ENCODE measurements around the gene GLI3.

GLI3 gene

GRCh38 chr7:42168512-42168911 is 68.5 kb downstream of the GLI3 start:
- no peak for DNase-seq

DNA sequence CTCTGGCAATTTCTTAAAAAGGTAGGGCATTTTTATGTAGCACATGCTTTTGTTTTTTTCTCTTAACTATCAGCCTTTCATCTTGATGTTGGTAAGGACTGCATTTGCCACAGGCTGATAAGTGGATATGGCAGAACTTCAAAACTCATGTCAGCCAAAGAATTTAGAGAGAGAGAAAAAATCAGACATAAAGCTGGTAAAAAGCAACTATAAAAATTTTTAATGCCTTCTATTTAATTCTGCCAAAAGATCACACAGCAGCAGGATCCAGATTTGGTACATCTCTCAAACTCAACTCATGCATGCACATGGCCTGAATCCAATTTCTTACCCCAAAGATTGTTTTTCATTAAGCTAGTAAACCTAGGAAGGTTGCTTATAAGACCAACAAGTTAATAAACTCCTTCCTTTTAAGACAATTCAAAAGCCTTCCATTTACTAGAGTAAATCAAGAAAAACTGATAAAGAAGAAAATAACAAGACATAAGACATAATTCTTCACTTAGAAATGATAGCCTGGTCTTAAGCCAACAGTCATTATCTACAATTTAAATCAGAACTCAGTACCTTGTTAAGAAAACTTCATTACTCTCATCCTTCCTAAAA is 69.3 kb downstream of the GLI3 start:
- no peak for DNase-seq

DNA sequence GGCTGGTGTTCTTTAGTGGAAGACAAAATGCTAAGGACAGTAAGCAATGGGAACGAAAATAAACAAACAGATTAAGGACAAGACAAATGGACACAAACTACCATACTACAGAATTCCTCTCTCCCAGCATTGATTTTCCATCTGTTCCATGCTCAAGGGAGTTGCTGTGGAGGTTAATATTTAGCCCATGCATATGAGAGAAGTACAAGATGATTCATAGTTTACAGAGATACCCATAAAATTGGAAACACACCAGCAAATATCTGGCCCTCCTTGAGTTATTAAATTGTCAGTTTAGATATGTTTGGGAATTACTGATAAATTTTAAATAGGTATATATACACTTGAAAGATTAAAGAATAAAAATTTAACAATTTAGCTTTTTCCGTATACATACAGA is 69.8 kb downstream of the GLI3 start:
- DNase-seq = no peak

DNA sequence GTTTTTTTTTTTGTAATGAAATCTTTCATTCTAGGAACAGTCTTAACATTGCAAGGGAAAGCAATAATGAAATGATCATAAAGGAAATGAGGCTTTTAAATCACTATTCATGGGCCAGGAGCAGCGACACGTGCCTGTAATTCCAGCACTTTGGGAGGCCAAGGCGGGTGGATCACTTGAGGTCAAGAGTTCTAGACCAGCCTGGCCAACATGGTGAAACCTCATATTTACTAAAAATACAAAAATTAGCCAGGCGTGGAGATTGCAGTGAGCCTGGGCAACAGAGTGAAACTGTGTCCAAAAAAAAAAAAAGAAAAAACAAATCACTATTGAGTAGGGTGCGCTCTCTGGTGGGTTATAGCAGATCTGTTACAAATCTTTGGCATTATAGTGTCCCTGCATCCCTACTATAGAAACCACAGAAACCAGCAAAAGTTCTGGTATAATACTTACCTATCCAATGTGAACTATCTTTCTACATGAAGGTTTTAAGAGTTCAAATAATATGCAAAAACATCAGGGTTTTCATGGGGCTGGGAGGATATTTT is 72.1 kb downstream of the GLI3 start:
- DNase-seq = no peak

DNA sequence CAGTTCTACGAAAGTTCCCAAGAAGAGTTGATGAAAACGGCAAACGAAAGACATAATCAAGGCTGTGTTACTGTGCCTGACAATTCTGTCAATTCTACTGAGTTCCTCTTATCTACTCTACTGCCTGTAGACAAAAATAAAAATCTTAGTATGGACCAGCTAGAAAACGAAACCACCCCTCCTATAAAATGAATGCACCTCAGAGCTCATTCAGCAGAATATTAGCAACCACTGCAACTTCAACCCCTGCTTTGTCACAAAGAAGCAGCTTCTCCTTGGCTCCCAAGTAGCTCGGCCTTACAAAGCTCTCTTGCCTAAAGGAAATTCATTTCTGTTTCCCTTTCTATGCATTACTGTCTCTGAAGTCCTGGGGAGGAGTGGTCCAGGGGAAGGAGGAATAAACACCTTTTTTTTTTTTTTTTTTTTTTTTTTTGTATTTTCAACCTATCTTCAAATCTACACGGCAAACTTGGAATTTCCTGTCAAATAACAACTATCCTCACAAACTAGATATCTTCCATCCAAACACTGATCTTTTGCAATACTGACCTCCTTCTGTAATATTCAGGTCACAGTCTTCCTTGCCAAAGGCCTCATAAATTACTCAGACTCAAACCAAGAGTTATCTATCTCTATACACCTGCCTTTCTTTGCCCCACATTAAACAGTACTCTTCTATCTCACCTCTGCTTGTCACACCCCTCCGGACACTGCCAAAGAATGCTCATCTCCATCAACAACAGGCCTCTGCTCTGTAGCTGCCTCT is 74.3 kb downstream of the GLI3 start:
- DNase-seq = no peak

DNA sequence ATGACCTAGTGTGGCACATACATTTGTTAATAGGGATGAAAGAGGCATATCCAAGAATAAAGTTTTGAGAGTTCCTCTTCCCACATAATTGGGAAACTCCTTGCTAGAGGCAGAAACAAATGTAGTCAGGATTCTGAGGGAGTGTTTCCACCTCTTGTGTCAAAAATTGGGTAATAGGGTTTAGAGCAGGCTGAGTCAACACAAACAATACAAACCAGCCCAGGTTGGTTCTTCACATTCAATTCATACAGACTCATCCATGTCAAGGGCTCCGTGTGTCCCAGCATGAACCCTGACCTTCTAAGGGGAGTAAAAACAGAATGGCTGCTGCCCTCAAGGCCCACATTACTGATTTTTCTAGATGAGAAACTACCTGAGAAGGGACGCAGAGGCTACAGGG is 75.3 kb downstream of the GLI3 start:
- DNase-seq = no peak

DNA sequence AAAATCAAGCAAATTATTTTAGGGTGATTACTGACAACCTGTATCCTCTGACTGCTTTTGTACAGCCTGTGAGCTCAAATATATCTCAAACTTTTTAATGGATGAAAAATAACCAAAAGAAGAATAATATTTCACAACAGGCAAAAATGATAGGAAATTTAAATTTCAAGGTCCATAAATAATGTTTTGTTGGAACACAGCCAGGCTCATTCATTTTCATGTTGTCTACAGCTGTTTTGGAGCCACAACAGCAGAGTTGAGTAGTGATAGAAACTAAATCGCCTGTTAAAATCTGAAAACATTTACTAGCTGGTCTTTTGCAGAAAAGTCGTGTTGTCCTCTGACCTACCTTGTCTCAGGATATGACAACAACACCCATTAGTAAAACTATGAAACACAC is 75.9 kb downstream of the GLI3 start:
- no peak for DNase-seq

- no peak for DNase-seq
Measured at GRCh38 chr7:42159130-42159529, 77.9 kb downstream of the GLI3 start.

DNA sequence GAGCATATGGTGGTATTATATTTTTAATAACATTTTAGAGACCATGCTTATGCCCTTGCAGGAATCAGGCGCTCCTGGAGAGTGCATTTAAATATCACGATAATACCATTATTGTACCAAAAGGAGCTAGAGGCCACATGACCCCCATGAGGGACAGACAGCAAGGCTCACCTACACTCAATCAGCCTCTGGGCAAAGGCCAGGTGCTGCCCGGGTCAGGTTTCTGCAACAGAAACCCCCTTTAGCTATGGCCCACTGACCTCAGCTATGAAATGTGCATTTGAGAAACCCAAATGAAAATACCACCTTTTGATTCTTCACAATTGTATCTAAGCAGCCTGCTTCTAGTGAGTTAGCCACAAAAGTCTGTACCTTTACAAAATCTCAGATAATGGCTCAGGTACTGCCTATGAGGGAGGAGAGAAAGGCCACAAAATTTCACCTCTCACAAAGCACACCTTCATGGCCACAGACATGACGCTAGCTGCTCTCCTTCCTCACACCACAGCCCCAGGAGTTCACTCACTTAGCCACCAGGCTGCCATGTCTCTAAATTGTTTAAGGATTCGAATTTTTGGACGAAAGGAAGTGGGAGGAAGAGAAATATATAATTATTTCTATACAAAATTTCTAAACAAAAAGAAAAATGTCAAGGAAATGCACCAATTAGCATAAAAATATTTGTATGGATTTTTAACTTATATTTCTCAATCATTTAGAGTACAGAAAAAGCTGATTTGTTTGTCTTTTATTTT is 79.9 kb downstream of the GLI3 start:
- DNase-seq = no peak

- DNase-seq = no peak
Measured at GRCh38 chr7:42156291-42156865, 80.6 kb downstream of the GLI3 start.

- no peak for DNase-seq
Measured at GRCh38 chr7:42155584-42156290, 81.3 kb downstream of the GLI3 start.

GRCh38 chr7:42154173-42154572 is 82.8 kb downstream of the GLI3 start:
- DNase-seq = no peak

GRCh38 chr7:42152329-42153205 is 84.4 kb downstream of the GLI3 start:
- DNase-seq = no peak

GRCh38 chr7:42151309-42151708 is 85.7 kb downstream of the GLI3 start:
- DNase-seq = no peak

DNA sequence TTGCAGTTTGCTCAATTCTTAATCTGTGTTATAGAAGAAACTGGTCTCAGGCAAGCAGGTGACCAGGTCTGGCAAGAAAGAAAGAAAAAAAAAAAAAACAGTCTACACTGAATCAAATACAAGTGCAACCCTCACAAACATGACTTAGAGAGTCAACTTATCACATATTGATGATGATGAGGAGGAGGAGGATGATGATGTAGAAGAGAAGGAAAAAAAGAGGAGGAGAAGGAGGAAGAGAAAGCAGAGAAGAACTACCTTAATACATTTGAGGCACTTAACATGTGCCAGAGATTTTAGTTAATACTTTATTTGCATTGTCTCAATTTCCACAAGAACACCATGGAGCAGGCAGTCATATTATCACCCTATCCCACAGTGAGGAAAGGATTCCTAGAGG is 91.5 kb downstream of the GLI3 start:
- no peak for DNase-seq

DNA sequence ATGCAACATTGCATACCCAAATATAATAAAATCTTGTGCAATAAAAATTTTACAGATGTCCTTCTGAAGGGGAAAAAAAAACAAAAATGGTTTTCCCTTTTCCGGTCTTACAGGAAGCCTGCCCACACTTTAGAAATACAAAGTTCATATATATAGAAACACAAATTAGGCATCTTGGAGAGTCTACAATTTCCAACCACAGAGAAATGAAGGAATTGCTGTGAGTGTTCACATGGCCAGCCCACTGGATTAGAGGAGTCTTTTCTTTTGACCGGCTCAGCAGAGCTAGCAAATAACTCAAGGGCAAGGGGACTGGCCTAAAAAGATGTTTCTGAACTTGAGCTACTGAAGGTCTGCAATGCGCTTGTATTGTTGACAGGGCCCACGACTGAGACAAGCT is 92.4 kb downstream of the GLI3 start:
- DNase-seq = no peak

GRCh38 chr7:42143711-42144600 is 93.1 kb downstream of the GLI3 start:
- DNase-seq = no peak

DNA sequence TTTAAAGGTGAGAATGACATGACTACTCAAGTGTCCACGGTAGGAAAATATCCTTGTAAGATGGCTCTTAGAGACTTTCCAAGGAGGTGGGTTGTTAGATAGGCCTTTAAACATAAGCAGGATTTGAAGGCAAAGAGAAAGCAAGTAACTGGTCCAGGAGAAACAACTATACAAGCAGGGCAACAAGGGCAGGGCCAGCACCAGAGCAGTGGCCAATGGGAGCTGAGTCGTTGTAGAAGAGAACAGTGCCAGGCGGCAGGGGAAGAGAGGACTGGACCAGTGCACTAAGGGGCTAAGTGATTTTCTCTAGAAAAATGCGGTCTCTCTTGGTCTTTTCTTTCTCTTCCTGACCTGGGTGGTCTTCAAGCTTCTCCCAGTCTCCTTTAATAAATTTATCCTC is 94.9 kb downstream of the GLI3 start:
- no peak for DNase-seq

DNA sequence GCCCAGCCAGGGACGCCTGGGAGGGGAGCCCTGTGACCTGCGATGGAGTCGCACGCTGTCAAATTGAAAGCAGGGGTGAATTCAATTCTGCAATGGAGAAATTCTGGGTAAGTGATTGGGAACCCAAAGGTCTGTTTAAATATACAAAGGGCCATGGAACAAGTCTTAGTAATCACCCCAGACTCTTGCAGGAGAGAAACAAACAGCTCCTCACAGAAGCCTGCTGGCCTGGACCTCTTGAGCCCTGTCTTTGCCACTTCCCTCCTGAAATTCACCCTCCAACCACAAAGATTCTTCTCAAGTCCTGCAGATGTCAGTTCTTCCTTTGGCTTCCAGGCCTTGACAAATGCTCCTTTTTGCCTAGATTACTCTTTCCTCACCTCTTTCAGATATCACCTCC is 97.3 kb downstream of the GLI3 start:
- no peak for DNase-seq

DNA sequence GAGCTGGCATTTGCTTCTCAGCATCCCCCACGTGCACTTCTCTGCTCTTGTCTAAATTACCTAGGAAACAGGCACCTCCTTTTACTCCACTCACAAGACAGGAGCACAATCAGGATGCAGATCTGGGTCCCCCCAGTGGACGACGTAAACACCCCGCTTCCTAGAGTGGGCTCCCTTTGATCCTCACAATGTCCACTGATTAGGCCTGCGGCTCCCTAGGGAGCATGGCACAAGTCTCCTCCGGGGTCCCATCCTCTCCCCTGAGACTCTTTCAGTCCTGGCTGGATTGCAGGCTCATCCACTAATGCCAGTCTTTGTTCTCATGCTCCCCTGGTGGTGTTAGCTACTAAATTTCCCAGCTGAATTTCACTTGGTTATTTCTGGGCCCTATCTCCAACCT is 98.3 kb downstream of the GLI3 start:
- DNase-seq = no peak

- DNase-seq = no peak
Measured at GRCh38 chr7:42137941-42138340, 99.1 kb downstream of the GLI3 start.
